NB4 (cell line): ENCODE data around the gene SLC37A1.

Source experiments
- DNase-seq: peaks from one replicate; pipeline ENCODE4 v3.0.0; 2010; ENCODE audit warnings: low read depth
- H3K4me3 ChIP-seq: one replicate; pipeline ENCODE4 v1.5.1; 2011; ENCODE audit warnings: mild to moderate bottlenecking, low read depth, low read length, moderate library complexity
- MYC ChIP-seq: IDR thresholded peaks from 2 replicates; pipeline ENCODE4 v1.6.1; 2011; ENCODE audit warnings: low read depth, low read length
- POLR2A ChIP-seq: IDR thresholded peaks from 2 replicates; pipeline ENCODE4 v1.6.1; 2011; ENCODE audit warnings: mild to moderate bottlenecking; ENCODE audit not compliant: insufficient read length; ENCODE audit errors: extremely low read depth
- TF ChIP-seq, protein P1 (sequence below): IDR thresholded peaks from one replicate; pipeline ENCODE4 v1.5.1; 2012; ENCODE audit warnings: low read depth, low read length
- TF ChIP-seq, protein P2 (sequence below): IDR thresholded peaks from 2 replicates; pipeline ENCODE4 v1.6.1; 2011; ENCODE audit warnings: low read depth, low read length

SLC37A1 gene

GRCh38 chr21:42496839-42497202 lies 16.8 kb upstream of the SLC37A1 start:
- peak overlapping the region; percentile 60 for H3K4me3 ChIP-seq
- no peak for DNase-seq
- TF ChIP-seq, protein P1, sequence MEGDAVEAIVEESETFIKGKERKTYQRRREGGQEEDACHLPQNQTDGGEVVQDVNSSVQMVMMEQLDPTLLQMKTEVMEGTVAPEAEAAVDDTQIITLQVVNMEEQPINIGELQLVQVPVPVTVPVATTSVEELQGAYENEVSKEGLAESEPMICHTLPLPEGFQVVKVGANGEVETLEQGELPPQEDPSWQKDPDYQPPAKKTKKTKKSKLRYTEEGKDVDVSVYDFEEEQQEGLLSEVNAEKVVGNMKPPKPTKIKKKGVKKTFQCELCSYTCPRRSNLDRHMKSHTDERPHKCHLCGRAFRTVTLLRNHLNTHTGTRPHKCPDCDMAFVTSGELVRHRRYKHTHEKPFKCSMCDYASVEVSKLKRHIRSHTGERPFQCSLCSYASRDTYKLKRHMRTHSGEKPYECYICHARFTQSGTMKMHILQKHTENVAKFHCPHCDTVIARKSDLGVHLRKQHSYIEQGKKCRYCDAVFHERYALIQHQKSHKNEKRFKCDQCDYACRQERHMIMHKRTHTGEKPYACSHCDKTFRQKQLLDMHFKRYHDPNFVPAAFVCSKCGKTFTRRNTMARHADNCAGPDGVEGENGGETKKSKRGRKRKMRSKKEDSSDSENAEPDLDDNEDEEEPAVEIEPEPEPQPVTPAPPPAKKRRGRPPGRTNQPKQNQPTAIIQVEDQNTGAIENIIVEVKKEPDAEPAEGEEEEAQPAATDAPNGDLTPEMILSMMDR = no peak
- TF ChIP-seq POLR2A = no peak
- TF ChIP-seq, protein P2, sequence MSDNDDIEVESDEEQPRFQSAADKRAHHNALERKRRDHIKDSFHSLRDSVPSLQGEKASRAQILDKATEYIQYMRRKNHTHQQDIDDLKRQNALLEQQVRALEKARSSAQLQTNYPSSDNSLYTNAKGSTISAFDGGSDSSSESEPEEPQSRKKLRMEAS = no peak
- TF ChIP-seq MYC = no peak

GRCh38 chr21:42498012-42498411 lies 15.6 kb upstream of the SLC37A1 start:
- TF ChIP-seq, protein P2 = no peak
- TF ChIP-seq POLR2A (no peak), MYC (no peak)
- TF ChIP-seq, protein P1 = no peak
- no peak overlapping the region for H3K4me3 ChIP-seq
- DNase-seq = no peak

DNA sequence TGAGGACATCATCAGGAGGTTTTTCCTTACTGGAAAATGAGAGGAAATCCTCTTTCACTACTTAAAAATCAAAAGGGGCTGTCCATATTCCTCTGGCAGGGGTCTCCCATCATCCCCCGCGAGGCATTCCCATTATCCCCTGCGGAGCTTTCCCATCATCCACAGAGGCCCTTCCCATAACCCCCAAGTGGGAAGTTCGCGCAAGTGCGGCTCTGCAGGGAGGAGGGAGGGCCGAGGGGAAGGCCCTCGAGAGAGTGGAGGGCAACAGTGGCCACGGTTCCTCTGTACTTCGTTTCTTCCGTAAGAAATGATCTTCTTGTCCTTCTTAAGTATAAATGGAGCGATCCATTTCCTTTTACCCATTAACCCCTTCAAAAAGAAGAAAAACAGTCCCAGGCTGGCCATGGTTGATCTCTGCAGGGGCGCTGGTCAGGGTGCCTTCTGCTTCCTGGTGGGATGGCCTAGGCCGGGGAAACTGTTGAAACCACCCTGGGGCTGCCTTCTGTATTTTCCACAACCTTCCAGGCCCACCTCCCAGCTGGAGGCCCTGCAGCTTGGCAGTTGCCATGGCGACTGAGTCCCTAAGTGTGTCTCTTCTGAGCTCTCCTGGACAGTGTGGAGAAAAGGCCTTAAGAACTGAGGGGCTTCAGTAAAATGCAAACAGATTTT lies 14.1 kb upstream of the SLC37A1 start:
- TF ChIP-seq, protein P2 = no peak
- no peak for TF ChIP-seq MYC
- TF ChIP-seq POLR2A = no peak
- TF ChIP-seq, protein P1 = no peak
- DNase-seq = peak; percentile 12
- no peak overlapping the region for H3K4me3 ChIP-seq

GRCh38 chr21:42500225-42500624 lies 13.4 kb upstream of the SLC37A1 start:
- no peak for DNase-seq
- no peak overlapping the region for H3K4me3 ChIP-seq
- no peak for TF ChIP-seq MYC
- TF ChIP-seq, protein P1 = no peak
- TF ChIP-seq POLR2A = no peak
- TF ChIP-seq, protein P2 = no peak

- no peak for DNase-seq
- TF ChIP-seq, protein P2 = no peak
- TF ChIP-seq MYC (no peak), POLR2A (no peak)
- TF ChIP-seq, protein P1 = no peak
- no peak overlapping the region for H3K4me3 ChIP-seq
Observed at GRCh38 chr21:42500736-42501135, 12.9 kb upstream of the SLC37A1 start.

DNA sequence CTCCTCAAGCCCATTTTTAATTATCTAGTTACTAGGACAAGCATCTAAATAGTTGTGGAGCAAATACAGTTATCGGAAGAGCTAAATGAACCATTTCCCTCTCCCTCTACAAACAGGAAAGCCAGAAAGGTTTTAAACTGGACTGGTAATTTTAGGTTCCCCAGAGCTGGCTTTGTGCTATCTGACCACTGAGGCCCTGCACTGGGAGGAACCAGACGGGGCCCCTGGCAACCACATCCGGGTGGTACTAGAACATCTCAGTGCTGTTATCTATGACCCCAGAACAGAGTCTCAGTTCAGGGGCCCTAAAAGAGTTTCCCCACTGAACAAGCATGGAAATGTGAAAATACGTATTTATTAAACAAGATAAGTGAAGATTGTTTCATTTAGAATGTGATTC lies 9.9 kb upstream of the SLC37A1 start:
- TF ChIP-seq, protein P2 = no peak
- no peak for TF ChIP-seq MYC
- no peak for TF ChIP-seq POLR2A
- TF ChIP-seq, protein P1 = no peak
- no peak overlapping the region for H3K4me3 ChIP-seq
- peak; percentile 74 for DNase-seq
